Activated CD4-positive, alpha-beta T cell treated with anti-CD3 and anti-CD28 coated beads for 24 hours (primary cell): ENCODE measurements around the gene CLRN1.

Source experiments
- DNase-seq, 2 donors: peaks; one replicate each; pipeline ENCODE4 v3.0.0-alpha.2; 2020; ENCODE audit warnings: low read depth in 2 of 2

The CLRN1 gene

DNA sequence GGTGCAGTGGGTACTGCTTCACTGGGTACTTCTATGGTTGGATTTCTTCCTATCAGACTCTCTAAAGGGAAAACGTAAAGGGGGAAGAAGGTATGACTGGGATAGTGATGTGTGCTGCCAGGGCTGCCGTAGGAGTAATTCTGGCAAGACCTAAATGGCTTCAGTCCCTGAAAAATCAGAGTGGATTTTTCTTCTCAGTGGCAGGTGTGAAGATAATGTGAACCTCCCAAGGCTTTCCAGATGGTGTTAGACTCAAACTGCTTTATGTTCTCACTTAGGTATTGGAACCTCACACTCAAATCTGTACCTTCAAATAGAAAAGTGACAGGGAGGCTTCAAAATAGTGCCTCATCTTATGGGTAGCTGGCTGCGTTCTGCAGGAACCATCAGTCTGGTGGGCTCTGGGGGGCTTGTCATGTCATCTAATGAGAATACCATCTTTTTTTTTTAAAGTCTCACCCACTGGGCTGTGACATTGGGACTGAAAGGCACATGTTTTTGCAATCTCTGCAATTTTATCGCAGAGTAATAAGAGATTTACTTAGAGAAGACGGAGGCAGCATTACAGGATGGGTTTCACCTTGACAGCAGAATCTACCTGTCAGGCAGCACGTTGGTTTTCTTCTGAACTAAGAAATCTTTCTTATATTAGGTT lies 95.8 kb downstream of the CLRN1 start:
- no peak for DNase-seq
